GM12878 (cell line): ENCODE data around the gene CYB5D1. TPM values are rescaled to one million over a fixed set of nuclear protein-coding genes. Genes with fewer than 3 reads are reported as not detected.

Experiments
- BCL11A ChIP-seq: IDR thresholded peaks from 2 replicates; pipeline ENCODE4 v1.6.1; 2011; ENCODE audit warnings: low read depth, low read length
- BMI1 ChIP-seq: fragments of 450-650 bp; IDR thresholded peaks from 2 replicates; pipeline ENCODE4 v1.6.1; 2016; ENCODE audit warnings: mild to moderate bottlenecking, moderate library complexity, borderline replicate concordance
- FOS ChIP-seq: IDR thresholded peaks from 3 replicates; pipeline ENCODE4 v1.6.1; 2011; ENCODE audit warnings: borderline replicate concordance; ENCODE audit not compliant: insufficient read length; ENCODE audit errors: extremely low read depth
- IKZF2 ChIP-seq, 2 experiments: fragments of 450-650 bp; IDR thresholded peaks; 2 replicates each; pipeline ENCODE4 v1.6.1; 2017; ENCODE audit warnings: mild to moderate bottlenecking in 2 of 2, moderate library complexity in 2 of 2
- KLF5 ChIP-seq: fragments of 450-650 bp; IDR thresholded peaks from 2 replicates; pipeline ENCODE4 v1.6.1; 2014; ENCODE audit warnings: mild to moderate bottlenecking; ENCODE audit not compliant: partially characterized antibody
- MYB ChIP-seq: fragments of 150-350 bp; IDR thresholded peaks from 2 replicates; pipeline ENCODE4 v1.6.1; 2014; ENCODE audit warnings: mild to moderate bottlenecking, low read depth, low read length, borderline replicate concordance
- PML ChIP-seq: IDR thresholded peaks from 2 replicates; pipeline ENCODE4 v1.6.1; 2012; ENCODE audit warnings: low read length, inconsistent platforms
- POLR2A ChIP-seq: IDR thresholded peaks from 2 replicates; pipeline ENCODE4 v1.6.1; 2011; ENCODE audit warnings: low read depth, mild to moderate bottlenecking, low read length
- SIN3A ChIP-seq: IDR thresholded peaks from 2 replicates; pipeline ENCODE4 v1.6.1; 2012; ENCODE audit warnings: low read depth, low read length, improper control_type of control experiment
- SMC3 ChIP-seq: IDR thresholded peaks from 2 replicates; pipeline ENCODE4 v1.6.1; 2011; ENCODE audit warnings: low read length, improper control_type of control experiment, borderline replicate concordance
- SREBF1 ChIP-seq: IDR thresholded peaks from 2 replicates; pipeline ENCODE4 v1.6.1; 2012; ENCODE audit warnings: mild to moderate bottlenecking, low read length
- STAT1 ChIP-seq: fragments of 450-650 bp; conservative IDR thresholded peaks from 2 replicates; pipeline ENCODE4 v1.6.1; 2014; ENCODE audit warnings: antibody characterized with exemption, mild to moderate bottlenecking
- TBL1XR1 ChIP-seq: IDR thresholded peaks from 2 replicates; pipeline ENCODE4 v1.6.1; 2012; ENCODE audit warnings: low read depth, low read length, improper control_type of control experiment
- TCF12 ChIP-seq: IDR thresholded peaks from 2 replicates; pipeline ENCODE4 v1.6.1; 2011; ENCODE audit warnings: low read depth, mild to moderate bottlenecking, low read length
- TCF3 ChIP-seq: IDR thresholded peaks from 2 replicates; pipeline ENCODE4 v1.6.1; 2012; ENCODE audit warnings: low read depth, mild to moderate bottlenecking, low read length, borderline replicate concordance; ENCODE audit not compliant: insufficient read depth
- ZNF622 ChIP-seq: fragments of 450-650 bp; IDR thresholded peaks from 2 replicates; pipeline ENCODE4 v1.6.1; 2017; ENCODE audit warnings: mild to moderate bottlenecking, inconsistent platforms
- ZSCAN29 ChIP-seq: fragments of 450-650 bp; IDR thresholded peaks from 2 replicates; pipeline ENCODE4 v1.6.1; 2017; ENCODE audit warnings: mild to moderate bottlenecking, moderate library complexity
- polyA plus RNA-seq, 11 experiments: library from polyadenylated mRNA; depleted of rRNA in 4 of 11; unstranded in 6 of 11; stranded (reverse) in 5 of 11; fragments of >200 nt; fragmentation: Nextera tagmentation in 4 of 11; fragmentation: Illumina TruSeq in 1 of 11; extraction: Ambion mirVana in 4 of 11; extraction: Trizol in 1 of 11; gene quantifications; 1 replicate in 1 of 11; 2 replicates in 10 of 11; pipeline versions ENCODE4 v1.2.1 to v1.2.3, GENCODE V29; 2011 to 2016; ENCODE audit warnings: inconsistent platforms in 2 of 11, missing spikeins in 2 of 11, low read depth in 1 of 11
- total RNA-seq, 4 experiments: library from RNA; depleted of rRNA in 3 of 4; stranded (reverse); fragments of >200 nt in 3 of 4; fragmentation: Illumina TruSeq in 1 of 4; extraction: Trizol in 1 of 4; gene quantifications; 2 replicates each; pipeline versions ENCODE4 v1.2.1 to v1.2.3, GENCODE V29; 2013 to 2021
- TF ChIP-seq, protein P1 (sequence below): fragments of 450-650 bp; IDR thresholded peaks from 2 replicates; pipeline ENCODE4 v1.6.1; 2017; ENCODE audit warnings: mild to moderate bottlenecking, low read depth, inconsistent platforms; ENCODE audit not compliant: poor library complexity, severe bottlenecking
- TF ChIP-seq, protein P2 (sequence below): IDR thresholded peaks from 2 replicates; pipeline ENCODE4 v1.6.1; 2011; ENCODE audit warnings: borderline replicate concordance, low read depth, mild to moderate bottlenecking, moderate library complexity, mixed read lengths, low read length; ENCODE audit not compliant: insufficient read depth; ENCODE audit errors: extremely low read length
- TF ChIP-seq, protein P3 (sequence below): fragments of 450-650 bp; IDR thresholded peaks from 2 replicates; pipeline ENCODE4 v1.6.1; 2014; ENCODE audit warnings: mild to moderate bottlenecking
- TF ChIP-seq, protein P4 (sequence below): IDR thresholded peaks from 2 replicates; pipeline ENCODE4 v1.6.1; 2012; ENCODE audit warnings: improper control_type of control experiment, low read depth, low read length; ENCODE audit not compliant: insufficient replicate concordance

Gene CYB5D1
- total and polyA plus RNA-seq, 10 of the 15 experiments (the other 5 are each of a cell fraction or from before 2014, with no cell fraction given), result 1.6 to 8.7 (median 6.4) TPM

DNA sequence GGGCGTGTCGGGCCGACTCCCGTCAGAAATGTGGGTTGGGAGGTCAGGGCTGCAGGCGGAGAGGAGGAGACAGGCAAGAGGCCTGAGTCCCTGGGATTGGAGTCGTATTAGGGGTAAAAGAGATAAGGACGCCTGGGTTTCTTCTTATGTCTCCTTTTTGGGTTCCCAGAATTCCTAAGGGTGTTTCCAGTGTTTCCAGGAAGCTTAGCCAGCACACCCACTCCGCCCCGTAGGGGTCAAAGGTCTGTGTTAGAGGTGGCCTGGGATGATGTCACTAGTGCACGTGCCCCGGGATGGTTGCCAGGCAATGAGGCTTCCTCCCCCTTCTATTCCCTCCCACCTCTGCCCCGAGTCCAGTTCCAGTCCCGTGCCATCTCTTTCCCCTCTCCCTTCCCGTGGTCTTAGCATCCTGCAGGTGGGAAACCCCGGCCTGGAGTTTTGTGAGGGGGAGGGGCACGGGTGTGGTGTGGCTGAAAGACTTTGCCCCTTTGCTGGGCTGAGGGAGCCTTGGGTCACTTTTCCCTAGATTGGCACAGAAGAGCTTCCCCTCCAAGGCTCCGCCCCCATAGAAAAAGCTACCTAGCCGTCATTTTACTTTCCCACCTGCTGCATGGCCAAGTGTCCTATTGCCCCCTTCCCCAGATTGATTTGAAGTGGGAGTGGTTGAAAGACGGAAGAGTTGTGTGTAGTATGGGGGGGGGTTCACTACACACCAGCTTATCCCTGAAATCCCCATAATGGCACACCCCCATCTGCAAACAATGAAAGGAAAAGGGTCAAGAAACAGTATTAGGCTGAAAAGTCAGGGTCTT, 21.0 kb upstream of the CYB5D1 start (continued):
- TF ChIP-seq PML (no peak), IKZF2 (IDR thresholded peaks at IDR 0.05) (peak; percentile 90 to 92), MYB (no peak), ZSCAN29 (peak; percentile 86), SIN3A (peak; percentile 73; the same call in 1 of the 2 replicates), TCF12 (0 out of 2 replicates have a peak, but pooled peaks have one; percentile 60), TCF3 (no peak), ZNF622 (no peak), BCL11A (no peak), POLR2A (0 out of 2 replicates have a peak, but pooled peaks have one; percentile 16), TBL1XR1 (peak; percentile 79), SMC3 (no peak), FOS (no peak), SREBF1 (no peak), BMI1 (no peak; the same call in 1 of the 2 replicates), KLF5 (peak; percentile 75), STAT1 (0 out of 2 replicates have a peak, but pooled peaks have one; percentile 63)
- TF ChIP-seq, protein P1, sequence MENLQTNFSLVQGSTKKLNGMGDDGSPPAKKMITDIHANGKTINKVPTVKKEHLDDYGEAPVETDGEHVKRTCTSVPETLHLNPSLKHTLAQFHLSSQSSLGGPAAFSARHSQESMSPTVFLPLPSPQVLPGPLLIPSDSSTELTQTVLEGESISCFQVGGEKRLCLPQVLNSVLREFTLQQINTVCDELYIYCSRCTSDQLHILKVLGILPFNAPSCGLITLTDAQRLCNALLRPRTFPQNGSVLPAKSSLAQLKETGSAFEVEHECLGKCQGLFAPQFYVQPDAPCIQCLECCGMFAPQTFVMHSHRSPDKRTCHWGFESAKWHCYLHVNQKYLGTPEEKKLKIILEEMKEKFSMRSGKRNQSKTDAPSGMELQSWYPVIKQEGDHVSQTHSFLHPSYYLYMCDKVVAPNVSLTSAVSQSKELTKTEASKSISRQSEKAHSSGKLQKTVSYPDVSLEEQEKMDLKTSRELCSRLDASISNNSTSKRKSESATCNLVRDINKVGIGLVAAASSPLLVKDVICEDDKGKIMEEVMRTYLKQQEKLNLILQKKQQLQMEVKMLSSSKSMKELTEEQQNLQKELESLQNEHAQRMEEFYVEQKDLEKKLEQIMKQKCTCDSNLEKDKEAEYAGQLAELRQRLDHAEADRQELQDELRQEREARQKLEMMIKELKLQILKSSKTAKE, result peak; percentile 38
- TF ChIP-seq, protein P2, sequence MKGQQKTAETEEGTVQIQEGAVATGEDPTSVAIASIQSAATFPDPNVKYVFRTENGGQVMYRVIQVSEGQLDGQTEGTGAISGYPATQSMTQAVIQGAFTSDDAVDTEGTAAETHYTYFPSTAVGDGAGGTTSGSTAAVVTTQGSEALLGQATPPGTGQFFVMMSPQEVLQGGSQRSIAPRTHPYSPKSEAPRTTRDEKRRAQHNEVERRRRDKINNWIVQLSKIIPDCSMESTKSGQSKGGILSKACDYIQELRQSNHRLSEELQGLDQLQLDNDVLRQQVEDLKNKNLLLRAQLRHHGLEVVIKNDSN, result peak; percentile 76
- TF ChIP-seq, protein P3, sequence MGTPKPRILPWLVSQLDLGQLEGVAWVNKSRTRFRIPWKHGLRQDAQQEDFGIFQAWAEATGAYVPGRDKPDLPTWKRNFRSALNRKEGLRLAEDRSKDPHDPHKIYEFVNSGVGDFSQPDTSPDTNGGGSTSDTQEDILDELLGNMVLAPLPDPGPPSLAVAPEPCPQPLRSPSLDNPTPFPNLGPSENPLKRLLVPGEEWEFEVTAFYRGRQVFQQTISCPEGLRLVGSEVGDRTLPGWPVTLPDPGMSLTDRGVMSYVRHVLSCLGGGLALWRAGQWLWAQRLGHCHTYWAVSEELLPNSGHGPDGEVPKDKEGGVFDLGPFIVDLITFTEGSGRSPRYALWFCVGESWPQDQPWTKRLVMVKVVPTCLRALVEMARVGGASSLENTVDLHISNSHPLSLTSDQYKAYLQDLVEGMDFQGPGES, result 0 out of 2 replicates have a peak, but pooled peaks have one; percentile 24
- TF ChIP-seq, protein P4, sequence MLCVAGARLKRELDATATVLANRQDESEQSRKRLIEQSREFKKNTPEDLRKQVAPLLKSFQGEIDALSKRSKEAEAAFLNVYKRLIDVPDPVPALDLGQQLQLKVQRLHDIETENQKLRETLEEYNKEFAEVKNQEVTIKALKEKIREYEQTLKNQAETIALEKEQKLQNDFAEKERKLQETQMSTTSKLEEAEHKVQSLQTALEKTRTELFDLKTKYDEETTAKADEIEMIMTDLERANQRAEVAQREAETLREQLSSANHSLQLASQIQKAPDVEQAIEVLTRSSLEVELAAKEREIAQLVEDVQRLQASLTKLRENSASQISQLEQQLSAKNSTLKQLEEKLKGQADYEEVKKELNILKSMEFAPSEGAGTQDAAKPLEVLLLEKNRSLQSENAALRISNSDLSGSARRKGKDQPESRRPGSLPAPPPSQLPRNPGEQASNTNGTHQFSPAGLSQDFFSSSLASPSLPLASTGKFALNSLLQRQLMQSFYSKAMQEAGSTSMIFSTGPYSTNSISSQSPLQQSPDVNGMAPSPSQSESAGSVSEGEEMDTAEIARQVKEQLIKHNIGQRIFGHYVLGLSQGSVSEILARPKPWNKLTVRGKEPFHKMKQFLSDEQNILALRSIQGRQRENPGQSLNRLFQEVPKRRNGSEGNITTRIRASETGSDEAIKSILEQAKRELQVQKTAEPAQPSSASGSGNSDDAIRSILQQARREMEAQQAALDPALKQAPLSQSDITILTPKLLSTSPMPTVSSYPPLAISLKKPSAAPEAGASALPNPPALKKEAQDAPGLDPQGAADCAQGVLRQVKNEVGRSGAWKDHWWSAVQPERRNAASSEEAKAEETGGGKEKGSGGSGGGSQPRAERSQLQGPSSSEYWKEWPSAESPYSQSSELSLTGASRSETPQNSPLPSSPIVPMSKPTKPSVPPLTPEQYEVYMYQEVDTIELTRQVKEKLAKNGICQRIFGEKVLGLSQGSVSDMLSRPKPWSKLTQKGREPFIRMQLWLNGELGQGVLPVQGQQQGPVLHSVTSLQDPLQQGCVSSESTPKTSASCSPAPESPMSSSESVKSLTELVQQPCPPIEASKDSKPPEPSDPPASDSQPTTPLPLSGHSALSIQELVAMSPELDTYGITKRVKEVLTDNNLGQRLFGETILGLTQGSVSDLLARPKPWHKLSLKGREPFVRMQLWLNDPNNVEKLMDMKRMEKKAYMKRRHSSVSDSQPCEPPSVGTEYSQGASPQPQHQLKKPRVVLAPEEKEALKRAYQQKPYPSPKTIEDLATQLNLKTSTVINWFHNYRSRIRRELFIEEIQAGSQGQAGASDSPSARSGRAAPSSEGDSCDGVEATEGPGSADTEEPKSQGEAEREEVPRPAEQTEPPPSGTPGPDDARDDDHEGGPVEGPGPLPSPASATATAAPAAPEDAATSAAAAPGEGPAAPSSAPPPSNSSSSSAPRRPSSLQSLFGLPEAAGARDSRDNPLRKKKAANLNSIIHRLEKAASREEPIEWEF, result no peak
